OCI-LY7 (cell line): ENCODE data around the gene RAD9A. TPM values are rescaled to one million over a fixed set of nuclear protein-coding genes. Genes with fewer than 3 reads are reported as not detected.

Experiments
- BruUV-seq: library from RNA; stranded (reverse); fragments of 400-500 nt; replicated peaks from 2 replicates; lab custom pipeline; 2021; lab: Mats Ljungman, UMichigan
- CTCF ChIA-PET: fragments of 300-600 bp; sonication (Branson Sonifier 250); formaldehyde crosslinking; loops from one replicate; lab custom pipeline; 2022; ENCODE audit warnings: antibody characterized with exemption; ENCODE audit not compliant: unreplicated experiment; lab: Charles Lee
- POLR2A ChIA-PET: fragments of 300-600 bp; sonication (Branson Sonifier 250); formaldehyde crosslinking; loops from one replicate; lab custom pipeline; 2022; ENCODE audit warnings: antibody characterized with exemption; lab: Charles Lee
- DNase-seq: peaks from one replicate; pipeline ENCODE4 v3.0.0-alpha.2; 2015; ENCODE audit warnings: low spot score
- H2AFZ ChIP-seq: fragments of 200-600 bp; sonication (generic), shearing (Covaris generic); 2 replicates; pipeline ENCODE4 v1.6.1; 2014; ENCODE audit warnings: mild to moderate bottlenecking, antibody characterized with exemption, low read length, moderate library complexity
- H3K27ac ChIP-seq: fragments of 200-600 bp; sonication (generic); 2 replicates; pipeline ENCODE4 v1.5.1; 2014; ENCODE audit warnings: mixed run types, low read depth, mild to moderate bottlenecking, moderate library complexity, low read length, inconsistent platforms; ENCODE audit not compliant: poor library complexity, severe bottlenecking
- H3K36me3 ChIP-seq: fragments of 200-600 bp; sonication (generic); 2 replicates; pipeline ENCODE4 v1.6.1; 2014; ENCODE audit warnings: mild to moderate bottlenecking, antibody characterized with exemption, low read length, moderate library complexity, mixed read lengths; ENCODE audit not compliant: insufficient read depth
- H3K4me1 ChIP-seq: fragments of 200-600 bp; sonication (generic); 2 replicates; pipeline ENCODE4 v1.5.1; 2014; ENCODE audit warnings: mild to moderate bottlenecking, low read length; ENCODE audit not compliant: insufficient read depth, poor library complexity, severe bottlenecking
- H3K4me2 ChIP-seq: fragments of 200-600 bp; sonication (generic); 2 replicates; pipeline ENCODE4 v1.6.1; 2014; ENCODE audit warnings: mild to moderate bottlenecking, low read length
- H3K4me3 ChIP-seq: fragments of 200-600 bp; sonication (generic); 2 replicates; pipeline ENCODE4 v1.5.1; 2014; ENCODE audit warnings: mild to moderate bottlenecking, low read depth, low read length; ENCODE audit not compliant: poor library complexity, severe bottlenecking
- H3K79me2 ChIP-seq: fragments of 200-600 bp; sonication (generic); 2 replicates; pipeline ENCODE4 v1.6.1; 2016; ENCODE audit warnings: low read depth, mild to moderate bottlenecking, low read length, moderate library complexity, mixed read lengths; ENCODE audit not compliant: insufficient read depth
- H3K9me2 ChIP-seq: fragments of 200-600 bp; sonication (generic); 2 replicates; pipeline ENCODE4 v1.6.1; 2016; ENCODE audit warnings: mild to moderate bottlenecking, low read length, mixed read lengths; ENCODE audit not compliant: insufficient read depth
- H3K9me3 ChIP-seq: fragments of 200-600 bp; sonication (generic); 2 replicates; pipeline ENCODE4 v1.6.1; 2014; ENCODE audit warnings: mild to moderate bottlenecking, mixed run types, low read length, mixed read lengths
- H4K20me1 ChIP-seq: fragments of 200-600 bp; sonication (generic); 2 replicates; pipeline ENCODE4 v1.6.1; 2014; ENCODE audit warnings: mild to moderate bottlenecking, antibody characterized with exemption, low read length, moderate library complexity, mixed read lengths; ENCODE audit not compliant: insufficient read depth
- EZH2phosphoT487 ChIP-seq: fragments of 200-600 bp; sonication (generic); IDR thresholded peaks from 2 replicates; pipeline ENCODE4 v1.6.1; 2018; ENCODE audit warnings: low read depth, borderline replicate concordance, mild to moderate bottlenecking, mixed run types, antibody characterized with exemption, low read length, moderate library complexity, mixed read lengths
- intact Hi-C: fragments of 100-400 bp; cut with micrococcal nuclease; formaldehyde crosslinking; loops from one replicate; pipeline ENCODE4 v1.10.0; 2022; ENCODE audit not compliant: unreplicated experiment
- total RNA-seq, 2 experiments: library from RNA; depleted of rRNA in 1 of 2; stranded (reverse); fragments of >200 nt in 1 of 2; shearing (Covaris generic) in 1 of 2; gene quantifications; 2 replicates each; pipeline ENCODE4 v1.2.3, GENCODE V29; 2014 to 2022
- TF ChIP-seq, protein P1 (sequence below): fragments of 200-600 bp; sonication (generic); conservative IDR thresholded peaks from 2 replicates; pipeline ENCODE4 v1.5.1; 2014; ENCODE audit warnings: mild to moderate bottlenecking, antibody characterized with exemption, low read length, moderate library complexity, mixed read lengths

RAD9A gene
- total RNA-seq, 2 experiments from 2014 or later = 51.0 to 62.2 TPM

DNA sequence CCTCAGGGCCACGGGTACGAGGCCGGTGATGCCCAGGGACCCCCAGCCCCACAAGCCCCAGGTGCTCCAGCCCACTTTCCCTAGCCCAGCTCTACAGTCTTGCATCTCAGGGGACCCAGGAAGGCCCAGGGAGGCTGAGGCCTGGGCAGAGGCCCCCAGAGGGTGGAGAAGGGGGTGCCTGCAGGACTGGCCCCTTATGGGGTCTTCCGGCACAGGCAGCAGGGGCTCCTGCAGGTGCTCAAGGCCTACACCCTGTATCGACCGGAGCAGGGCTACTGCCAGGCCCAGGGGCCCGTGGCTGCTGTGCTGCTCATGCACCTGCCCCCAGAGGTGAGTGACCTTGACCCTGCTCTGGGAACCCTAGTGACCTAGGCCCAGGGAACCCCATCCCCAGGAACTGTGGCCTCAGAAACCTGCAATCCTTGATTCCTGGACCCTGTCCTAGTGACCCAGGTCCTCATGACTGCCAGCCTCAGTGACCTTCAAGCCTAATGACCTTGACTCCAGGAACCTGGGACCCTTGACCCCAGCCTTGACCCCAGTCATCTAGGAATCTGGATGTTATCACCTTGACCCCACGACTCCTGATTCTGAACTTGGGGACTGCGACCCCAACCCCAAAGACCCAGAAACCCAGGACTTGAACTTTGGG lies 14.0 kb downstream of the RAD9A start:
- POLR2A ChIA-PET = interaction anchor here (1.1 to 5.1 kb wide), 2 partner anchors 31 to 53 kb away, joined by 3 to 38 read pairs; partner anchors contain the start of genes POLD4 and PTPRCAP
- Histone ChIP-seq H3K79me2 (peaks cover 43% of the 10 kb centered on the region), H3K27ac (peak overlapping the region; percentile 97)

DNA sequence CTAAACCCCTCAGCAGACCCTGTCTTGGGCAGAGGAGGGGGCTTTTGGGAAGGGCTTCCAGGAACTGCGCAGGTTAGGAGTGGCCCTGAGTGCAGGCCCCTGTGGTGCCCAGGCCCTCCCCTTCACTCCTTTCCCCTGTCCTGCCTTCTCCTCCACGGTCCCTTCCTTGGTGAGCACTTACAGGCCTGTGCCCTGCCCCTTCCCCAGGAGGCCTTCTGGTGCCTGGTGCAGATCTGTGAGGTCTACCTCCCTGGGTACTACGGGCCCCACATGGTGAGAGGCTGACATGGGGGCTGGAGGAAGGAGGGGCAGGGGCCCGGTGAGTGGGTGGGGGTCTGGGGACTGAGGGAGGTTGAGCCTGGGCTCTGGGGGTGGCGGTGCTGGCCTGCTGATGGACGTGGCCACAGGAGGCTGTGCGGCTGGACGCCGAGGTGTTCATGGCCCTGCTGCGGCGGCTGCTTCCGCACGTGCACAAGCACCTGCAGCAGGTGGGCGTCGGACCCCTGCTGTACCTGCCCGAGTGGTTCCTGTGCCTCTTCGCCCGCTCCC lies 14.7 kb downstream of the RAD9A start:
- Histone ChIP-seq H3K9me3 (no peaks in the 10 kb centered on the region), H3K4me1 (peaks cover 85% of the 10 kb centered on the region), H3K9me2 (no peaks in the 10 kb centered on the region), H3K79me2 (peaks cover 36% of the 10 kb centered on the region; the same call in 1 of the 2 replicates), H2AFZ (no peak overlapping the region), H3K4me3 (peak overlapping the region; percentile 79), H3K4me2 (peak overlapping the region; percentile 73), H3K27ac (peak overlapping the region; percentile 97), H4K20me1 (no peaks in the 10 kb centered on the region), H3K36me3 (peaks cover 47% of the 10 kb centered on the region)
- no peak for DNase-seq
- TF ChIP-seq EZH2phosphoT487 = no peak
- TF ChIP-seq, protein P1, sequence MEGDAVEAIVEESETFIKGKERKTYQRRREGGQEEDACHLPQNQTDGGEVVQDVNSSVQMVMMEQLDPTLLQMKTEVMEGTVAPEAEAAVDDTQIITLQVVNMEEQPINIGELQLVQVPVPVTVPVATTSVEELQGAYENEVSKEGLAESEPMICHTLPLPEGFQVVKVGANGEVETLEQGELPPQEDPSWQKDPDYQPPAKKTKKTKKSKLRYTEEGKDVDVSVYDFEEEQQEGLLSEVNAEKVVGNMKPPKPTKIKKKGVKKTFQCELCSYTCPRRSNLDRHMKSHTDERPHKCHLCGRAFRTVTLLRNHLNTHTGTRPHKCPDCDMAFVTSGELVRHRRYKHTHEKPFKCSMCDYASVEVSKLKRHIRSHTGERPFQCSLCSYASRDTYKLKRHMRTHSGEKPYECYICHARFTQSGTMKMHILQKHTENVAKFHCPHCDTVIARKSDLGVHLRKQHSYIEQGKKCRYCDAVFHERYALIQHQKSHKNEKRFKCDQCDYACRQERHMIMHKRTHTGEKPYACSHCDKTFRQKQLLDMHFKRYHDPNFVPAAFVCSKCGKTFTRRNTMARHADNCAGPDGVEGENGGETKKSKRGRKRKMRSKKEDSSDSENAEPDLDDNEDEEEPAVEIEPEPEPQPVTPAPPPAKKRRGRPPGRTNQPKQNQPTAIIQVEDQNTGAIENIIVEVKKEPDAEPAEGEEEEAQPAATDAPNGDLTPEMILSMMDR = no peak
- CTCF ChIA-PET = interaction anchor here (0.6 to 1.0 kb wide), 3 partner anchors 14 to 970 kb away, joined by 3 read pairs; partner anchors contain the start of gene TMEM134
- intact Hi-C loops = loop anchor here (10.0 kb wide), 1 partner anchor 238 kb away; no protein-coding TSS in a partner anchor
- no TSS peak for BruUV-seq
- POLR2A ChIA-PET = interaction anchor here (0.6 to 2.0 kb wide), 8 partner anchors 12 to 64 kb away, joined by 3 to 7 read pairs (median 4); partner anchors contain the start of gene PTPRCAP

More for the DNA sequence above, 14.0 kb downstream of the RAD9A start:
- H3K4me2 ChIP-seq = peak overlapping the region; percentile 73
- no peaks in the 10 kb centered on the region for H3K9me2 ChIP-seq
- H3K36me3 ChIP-seq = peaks cover 48% of the 10 kb centered on the region
- no peaks in the 10 kb centered on the region for H4K20me1 ChIP-seq
- DNase-seq = no peak
- no peak for TF ChIP-seq EZH2phosphoT487
- TF ChIP-seq, protein P1 = no peak
- intact Hi-C loops = loop anchor here (10.0 kb wide), 1 partner anchor 239 kb away; no protein-coding TSS in a partner anchor
- BruUV-seq = no TSS peak
- H3K9me3 ChIP-seq = no peaks in the 10 kb centered on the region
- no peak overlapping the region for H2AFZ ChIP-seq
- H3K4me3 ChIP-seq = peak overlapping the region; percentile 79
- CTCF ChIA-PET = no interaction called here
- H3K4me1 ChIP-seq = peaks cover 79% of the 10 kb centered on the region
